Measurements from ENCODE around the gene SEZ6L.

SEZ6L gene

DNA sequence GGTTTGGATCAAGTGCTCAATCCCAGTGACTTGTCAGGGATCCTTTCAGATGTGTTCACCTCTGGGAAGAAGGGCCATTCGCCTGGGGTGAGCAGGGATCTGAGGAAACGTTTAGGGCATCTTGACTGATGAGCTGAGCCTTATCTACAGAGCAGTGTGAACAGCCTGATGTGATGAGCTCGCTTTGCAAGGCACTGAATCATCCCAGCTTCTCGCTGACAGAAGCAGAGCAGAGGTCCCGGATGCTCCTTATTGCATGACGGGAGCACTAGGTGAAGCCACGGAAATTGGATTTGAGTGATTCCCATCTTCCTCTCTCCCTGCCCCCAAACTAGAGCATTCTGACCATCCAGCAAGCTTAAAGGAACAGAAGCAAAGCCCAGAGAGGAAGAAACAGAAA is 46.5 kb downstream of the SEZ6L start:
- Histone ChIP-seq H3F3A (ENCODE audit: insufficient read depth, low read length) (no peaks in the 10 kb centered on the region), H3K79me2 (ENCODE audit: insufficient read depth, low read length) (no peaks in the 10 kb centered on the region), H4K20me1 (ENCODE audit: insufficient read depth, low read length) (no peaks in the 10 kb centered on the region), H2AFZ (ENCODE audit: low read length) (no peak overlapping the region), H3K4me3 (ENCODE audit: low read depth, low read length, poor library complexity, severe bottlenecking) (no peak overlapping the region), H3K9me3 (ENCODE audit: low read length) (no peaks in the 10 kb centered on the region), H3K9me2 (ENCODE audit: low read depth, low read length) (no peaks in the 10 kb centered on the region), H3K36me3 (ENCODE audit: insufficient read depth, low read length) (no peaks in the 10 kb centered on the region), H3K27ac (ENCODE audit: low read depth, low read length, poor library complexity, severe bottlenecking) (no peak overlapping the region), H3K9ac (ENCODE audit: low read length) (no peak overlapping the region), H3K4me2 (ENCODE audit: low read length) (no peak overlapping the region), H3K27me3 (ENCODE audit: insufficient read depth, low read length) (no peaks in the 10 kb centered on the region), H3K4me1 (ENCODE audit: insufficient read depth, low read length, severe bottlenecking) (no peaks in the 10 kb centered on the region)
- TF ChIP-seq EZH2 (IDR thresholded peaks at IDR 0.05; ENCODE audit: borderline replicate concordance, low read length): no peak
- TF ChIP-seq, protein P1, sequence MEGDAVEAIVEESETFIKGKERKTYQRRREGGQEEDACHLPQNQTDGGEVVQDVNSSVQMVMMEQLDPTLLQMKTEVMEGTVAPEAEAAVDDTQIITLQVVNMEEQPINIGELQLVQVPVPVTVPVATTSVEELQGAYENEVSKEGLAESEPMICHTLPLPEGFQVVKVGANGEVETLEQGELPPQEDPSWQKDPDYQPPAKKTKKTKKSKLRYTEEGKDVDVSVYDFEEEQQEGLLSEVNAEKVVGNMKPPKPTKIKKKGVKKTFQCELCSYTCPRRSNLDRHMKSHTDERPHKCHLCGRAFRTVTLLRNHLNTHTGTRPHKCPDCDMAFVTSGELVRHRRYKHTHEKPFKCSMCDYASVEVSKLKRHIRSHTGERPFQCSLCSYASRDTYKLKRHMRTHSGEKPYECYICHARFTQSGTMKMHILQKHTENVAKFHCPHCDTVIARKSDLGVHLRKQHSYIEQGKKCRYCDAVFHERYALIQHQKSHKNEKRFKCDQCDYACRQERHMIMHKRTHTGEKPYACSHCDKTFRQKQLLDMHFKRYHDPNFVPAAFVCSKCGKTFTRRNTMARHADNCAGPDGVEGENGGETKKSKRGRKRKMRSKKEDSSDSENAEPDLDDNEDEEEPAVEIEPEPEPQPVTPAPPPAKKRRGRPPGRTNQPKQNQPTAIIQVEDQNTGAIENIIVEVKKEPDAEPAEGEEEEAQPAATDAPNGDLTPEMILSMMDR (IDR thresholded peaks at IDR 0.05; ENCODE audit: low read length): no peak

DNA sequence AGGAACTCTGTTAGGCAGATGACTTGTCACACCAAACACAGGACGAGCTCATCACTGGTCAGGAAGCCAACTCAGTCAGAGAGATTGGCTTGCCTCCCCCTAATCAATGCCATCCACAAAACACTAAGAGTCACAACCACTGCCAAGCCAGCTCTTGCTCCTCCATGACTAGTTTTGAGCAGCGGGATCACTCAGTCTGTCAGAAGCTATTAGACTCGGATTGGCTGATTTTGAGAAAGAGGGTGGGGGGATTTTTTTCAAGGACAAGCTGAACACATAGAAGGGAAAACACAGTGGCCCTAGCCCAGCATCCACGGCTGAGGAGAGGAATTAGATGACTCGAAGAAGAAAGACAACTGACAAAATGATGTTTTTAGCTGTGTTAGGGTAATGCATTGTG is 55.9 kb downstream of the SEZ6L start:
- Histone ChIP-seq H3K27ac (ENCODE audit: low read depth, low read length, poor library complexity, severe bottlenecking) (no peak overlapping the region), H3K9me3 (ENCODE audit: low read length) (no peaks in the 10 kb centered on the region), H4K20me1 (ENCODE audit: insufficient read depth, low read length) (no peaks in the 10 kb centered on the region), H3K79me2 (ENCODE audit: insufficient read depth, low read length) (no peaks in the 10 kb centered on the region), H3K4me3 (ENCODE audit: low read depth, low read length, poor library complexity, severe bottlenecking) (no peak overlapping the region), H3K4me2 (ENCODE audit: low read length) (no peak overlapping the region), H3K9me2 (ENCODE audit: low read depth, low read length) (no peaks in the 10 kb centered on the region), H3K27me3 (ENCODE audit: insufficient read depth, low read length) (no peaks in the 10 kb centered on the region), H2AFZ (ENCODE audit: low read length) (no peak overlapping the region), H3K36me3 (ENCODE audit: insufficient read depth, low read length) (no peaks in the 10 kb centered on the region), H3F3A (ENCODE audit: insufficient read depth, low read length) (no peaks in the 10 kb centered on the region), H3K9ac (ENCODE audit: low read length) (no peak overlapping the region), H3K4me1 (ENCODE audit: insufficient read depth, low read length, severe bottlenecking) (no peaks in the 10 kb centered on the region)
- no peak for TF ChIP-seq EZH2 (IDR thresholded peaks at IDR 0.05; ENCODE audit: borderline replicate concordance, low read length)
- TF ChIP-seq, protein P1 (IDR thresholded peaks at IDR 0.05; ENCODE audit: low read length): no peak

DNA sequence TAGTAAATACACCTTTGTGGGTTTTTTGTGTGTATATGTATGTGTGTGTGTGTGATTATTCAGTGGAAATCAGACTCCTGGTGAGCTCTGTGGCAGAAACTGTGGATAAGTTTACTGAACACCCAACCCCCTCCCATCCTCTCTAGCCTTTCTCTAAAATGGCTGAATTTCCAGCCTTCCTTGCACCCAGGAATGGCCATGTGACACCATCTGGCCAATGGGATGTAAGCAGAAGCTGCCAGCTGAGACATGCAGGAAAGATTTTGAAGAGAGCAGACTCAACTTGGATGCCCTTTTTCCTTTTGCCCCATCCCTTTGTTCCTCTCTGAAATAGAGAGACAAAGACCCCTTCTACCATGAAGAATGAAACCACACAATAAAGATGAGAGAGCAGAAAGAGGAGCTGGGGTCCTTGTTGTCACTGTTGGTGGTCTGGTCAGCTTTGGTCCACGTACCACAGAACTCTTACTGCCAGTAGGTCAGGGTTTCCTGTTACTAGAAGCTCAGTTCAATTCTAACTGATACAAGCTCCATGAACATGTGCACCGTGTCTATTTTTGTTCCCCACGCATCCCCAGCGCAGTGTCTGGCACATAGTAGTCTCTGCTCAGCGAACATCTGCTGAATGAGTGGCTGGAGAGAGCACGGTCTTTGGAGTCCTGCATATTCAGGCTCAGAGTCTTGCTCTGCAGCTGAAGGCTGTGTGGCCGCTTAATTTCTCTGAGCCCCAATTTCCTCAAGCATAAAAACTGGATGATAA is 57.5 kb downstream of the SEZ6L start:
- no peaks in the 10 kb centered on the region for H3K9me3 ChIP-seq (ENCODE audit: low read length)
- no peaks in the 10 kb centered on the region for H3K79me2 ChIP-seq (ENCODE audit: insufficient read depth, low read length)
- no peaks in the 10 kb centered on the region for H3K36me3 ChIP-seq (ENCODE audit: insufficient read depth, low read length)
- H3K4me3 ChIP-seq (ENCODE audit: low read depth, low read length, poor library complexity, severe bottlenecking): no peak overlapping the region
- H3K4me1 ChIP-seq (ENCODE audit: insufficient read depth, low read length, severe bottlenecking): no peaks in the 10 kb centered on the region
- no peaks in the 10 kb centered on the region for H4K20me1 ChIP-seq (ENCODE audit: insufficient read depth, low read length)
- no peak overlapping the region for H2AFZ ChIP-seq (ENCODE audit: low read length)
- no peaks in the 10 kb centered on the region for H3K27me3 ChIP-seq (ENCODE audit: insufficient read depth, low read length)
- no peak overlapping the region for H3K27ac ChIP-seq (ENCODE audit: low read depth, low read length, poor library complexity, severe bottlenecking)
- TF ChIP-seq, protein P1 (IDR thresholded peaks at IDR 0.05; ENCODE audit: low read length): no peak
- H3K4me2 ChIP-seq (ENCODE audit: low read length): no peak overlapping the region
- H3K9me2 ChIP-seq (ENCODE audit: low read depth, low read length): no peaks in the 10 kb centered on the region
- H3K9ac ChIP-seq (ENCODE audit: low read length): no peak overlapping the region
- no peaks in the 10 kb centered on the region for H3F3A ChIP-seq (ENCODE audit: insufficient read depth, low read length)
